ENCODE measurements around the gene FGF8. TPM values are rescaled to one million over a fixed set of nuclear protein-coding genes. Genes with fewer than 3 reads are reported as not detected.

FGF8 gene
- total RNA-seq, 1 experiment from 2014 or later, result not detected

- Histone ChIP-seq H3K36me3 (ENCODE audit: low read depth) (no peaks in the 10 kb centered on the region), H3K79me2 (ENCODE audit: low read depth) (peaks cover 41% of the 10 kb centered on the region), H3K27me3 (ENCODE audit: insufficient read depth, low read depth) (no peaks in the 10 kb centered on the region), H3K9me3 (ENCODE audit: insufficient read depth, low read depth) (no peaks in the 10 kb centered on the region), H3K4me2 (peak overlapping the region; percentile 89), H3K27ac (peak overlapping the region; percentile 73), H3K9me2 (ENCODE audit: insufficient read depth) (no peaks in the 10 kb centered on the region), H4K20me1 (ENCODE audit: insufficient read depth) (peaks cover 33% of the 10 kb centered on the region), H2AFZ (peak overlapping the region; percentile 76), H3F3A (ENCODE audit: insufficient read depth, low read depth) (peaks cover 8% of the 10 kb centered on the region; the same call in 1 of the 2 replicates), H3K4me1 (replicated peaks; ENCODE audit: insufficient read depth) (peaks cover 25% of the 10 kb centered on the region), H3K4me3 (peak overlapping the region; percentile 65)
- BruUV-seq (replicated peaks), result no TSS peak
- intact Hi-C loops (cut with micrococcal nuclease; ENCODE audit: unreplicated experiment), result loop anchor here (2.0 kb wide), 1 partner anchor 238 kb away; the partner anchor contains the start of gene ARMH3
- TF ChIP-seq EZH2 (IDR thresholded peaks at IDR 0.05; ENCODE audit: low read depth), result no peak
- TF ChIP-seq, protein P1, sequence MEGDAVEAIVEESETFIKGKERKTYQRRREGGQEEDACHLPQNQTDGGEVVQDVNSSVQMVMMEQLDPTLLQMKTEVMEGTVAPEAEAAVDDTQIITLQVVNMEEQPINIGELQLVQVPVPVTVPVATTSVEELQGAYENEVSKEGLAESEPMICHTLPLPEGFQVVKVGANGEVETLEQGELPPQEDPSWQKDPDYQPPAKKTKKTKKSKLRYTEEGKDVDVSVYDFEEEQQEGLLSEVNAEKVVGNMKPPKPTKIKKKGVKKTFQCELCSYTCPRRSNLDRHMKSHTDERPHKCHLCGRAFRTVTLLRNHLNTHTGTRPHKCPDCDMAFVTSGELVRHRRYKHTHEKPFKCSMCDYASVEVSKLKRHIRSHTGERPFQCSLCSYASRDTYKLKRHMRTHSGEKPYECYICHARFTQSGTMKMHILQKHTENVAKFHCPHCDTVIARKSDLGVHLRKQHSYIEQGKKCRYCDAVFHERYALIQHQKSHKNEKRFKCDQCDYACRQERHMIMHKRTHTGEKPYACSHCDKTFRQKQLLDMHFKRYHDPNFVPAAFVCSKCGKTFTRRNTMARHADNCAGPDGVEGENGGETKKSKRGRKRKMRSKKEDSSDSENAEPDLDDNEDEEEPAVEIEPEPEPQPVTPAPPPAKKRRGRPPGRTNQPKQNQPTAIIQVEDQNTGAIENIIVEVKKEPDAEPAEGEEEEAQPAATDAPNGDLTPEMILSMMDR (conservative IDR thresholded peaks at IDR 0.05), result no peak
- peak in 1 of 2 experiments; percentile 59 for DNase-seq
- ChIA-PET POLR2A (ENCODE audit: unreplicated experiment) (interaction anchor here (0.5 to 0.6 kb wide), 5 partner anchors 10 to 685 kb away, joined by 3 to 9 read pairs (median 3); partner anchors contain the start of gene SUFU), CTCF (interaction anchor here (0.5 kb wide), 1 partner anchor 310 kb away, joined by 5 read pairs; no protein-coding TSS in a partner anchor)
Measured at GRCh38 chr10:101818872-101819633, 43.1 kb upstream of the FGF8 start.

DNA sequence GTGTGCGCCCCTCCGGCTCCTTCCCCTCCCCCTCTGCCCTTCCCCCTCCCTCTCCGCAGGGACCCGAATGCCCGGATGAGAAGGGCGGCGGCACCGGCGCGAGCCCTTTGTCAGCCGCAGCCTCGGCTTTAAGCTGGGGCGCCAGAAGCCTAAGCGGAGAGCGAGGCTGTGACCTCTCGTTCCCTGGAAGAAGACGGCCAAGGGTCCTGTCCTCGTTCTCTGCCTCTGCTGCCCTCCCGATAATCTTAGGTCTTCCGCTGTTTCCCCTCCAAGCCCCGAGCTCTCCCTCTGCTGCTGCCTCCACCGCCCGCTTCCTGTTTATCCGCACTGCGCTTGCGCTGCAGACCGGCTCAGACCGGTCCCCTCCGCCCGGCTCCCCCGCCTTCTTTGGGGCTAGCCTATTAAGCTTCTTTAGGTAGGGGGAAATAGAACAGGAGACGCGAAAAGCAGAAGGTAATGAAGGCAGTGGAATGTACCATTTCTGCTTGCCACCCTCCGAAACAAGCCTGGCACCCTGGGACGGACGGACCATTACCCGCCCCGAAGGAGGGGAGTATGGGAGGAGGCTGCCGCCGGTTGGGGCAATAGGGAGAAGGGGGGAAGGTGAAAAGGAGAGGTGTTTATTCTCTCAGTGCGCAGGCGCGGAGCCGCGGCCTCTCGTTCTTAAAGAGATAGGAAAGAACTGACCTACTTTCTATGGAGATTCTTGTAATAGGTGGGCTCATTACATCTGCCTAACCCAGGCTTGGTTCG is 42.4 kb upstream of the FGF8 start, which contains the start of gene OGA:
TSS of gene OGA (minus strand) at position 326 of the 753 bp plus-strand sequence. CDS start 422 bp downstream, outside the sequence.
- peak; percentile 94 to 95 for DNase-seq
- H3K4me3 ChIP-seq, result peak within 1 kb of the TSS; percentile 77
- peaks cover 8% of the 10 kb centered on the region; the same call in 1 of the 2 replicates for H3F3A ChIP-seq (ENCODE audit: insufficient read depth, low read depth)
- peak within 1 kb of the TSS; percentile 99 for H3K4me2 ChIP-seq
- peak within 1 kb of the TSS; percentile 76 for H2AFZ ChIP-seq
- peak within 1 kb of the TSS; percentile 73 for H3K27ac ChIP-seq
- H4K20me1 ChIP-seq (ENCODE audit: insufficient read depth), result peaks cover 40% of the 10 kb centered on the region
- H3K9me2 ChIP-seq (ENCODE audit: insufficient read depth), result no peaks in the 10 kb centered on the region
- no peak for TF ChIP-seq EZH2 (IDR thresholded peaks at IDR 0.05; ENCODE audit: low read depth)
- TF ChIP-seq, protein P1 (conservative IDR thresholded peaks at IDR 0.05), result no peak
- H3K36me3 ChIP-seq (ENCODE audit: low read depth), result no peaks in the 10 kb centered on the region
- H3K27me3 ChIP-seq (ENCODE audit: insufficient read depth, low read depth), result no peaks in the 10 kb centered on the region
- H3K79me2 ChIP-seq (ENCODE audit: low read depth), result peaks cover 49% of the 10 kb centered on the region
- BruUV-seq (replicated peaks), result no TSS peak
- intact Hi-C loops (cut with micrococcal nuclease; ENCODE audit: unreplicated experiment), result loop anchor here (2.0 kb wide), 1 partner anchor 239 kb away; the partner anchor contains the start of gene ARMH3
- no peaks in the 10 kb centered on the region for H3K9me3 ChIP-seq (ENCODE audit: insufficient read depth, low read depth)
- H3K4me1 ChIP-seq (replicated peaks; ENCODE audit: insufficient read depth), result peaks cover 28% of the 10 kb centered on the region
- CTCF ChIA-PET, result no interaction called here
- POLR2A ChIA-PET (ENCODE audit: unreplicated experiment), result interaction anchor here (0.5 to 0.7 kb wide), 6 partner anchors 11 to 254 kb away, joined by 3 to 9 read pairs (median 4); no protein-coding TSS in a partner anchor
